ENCODE measurements around the gene STIM1.

The STIM1 gene

DNA sequence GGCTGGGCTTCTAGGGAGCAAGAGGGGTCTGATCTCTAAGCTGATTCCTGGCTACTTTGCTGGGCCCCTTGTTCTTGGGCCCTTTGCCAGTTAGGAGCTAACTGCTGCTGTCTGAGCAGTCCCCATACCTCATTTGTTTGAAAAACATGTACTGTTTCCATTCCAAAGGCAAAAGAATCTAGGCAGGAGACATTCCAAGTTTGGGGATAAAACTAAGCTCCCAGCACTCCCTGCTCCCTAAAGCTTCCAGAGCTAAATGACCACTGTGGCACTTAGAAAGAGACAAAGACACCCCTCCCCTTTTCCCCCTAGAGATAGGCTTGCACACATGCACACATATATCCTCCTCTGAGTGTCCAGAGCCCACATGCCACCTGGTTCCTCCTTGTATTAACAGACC, 216.4 kb downstream of the STIM1 start:
- Histone ChIP-seq H3K36me3 (ENCODE audit: insufficient read depth, low read depth, low read length) (no peaks in the 10 kb centered on the region), H3K27me3 (ENCODE audit: insufficient read depth, low read length) (0 out of 2 replicates have a peak, but pooled peaks cover 6% of the 10 kb centered on the region), H3K4me1 (ENCODE audit: insufficient read depth, low read length) (peaks cover 3% of the 10 kb centered on the region), H3K9me3 (ENCODE audit: insufficient read depth, low read depth, low read length) (no peaks in the 10 kb centered on the region), H3K9ac (ENCODE audit: low read depth, low read length) (no peak overlapping the region), H3K27ac (ENCODE audit: low read length) (no peak overlapping the region), H3K4me3 (ENCODE audit: low read length) (no peak overlapping the region)

DNA sequence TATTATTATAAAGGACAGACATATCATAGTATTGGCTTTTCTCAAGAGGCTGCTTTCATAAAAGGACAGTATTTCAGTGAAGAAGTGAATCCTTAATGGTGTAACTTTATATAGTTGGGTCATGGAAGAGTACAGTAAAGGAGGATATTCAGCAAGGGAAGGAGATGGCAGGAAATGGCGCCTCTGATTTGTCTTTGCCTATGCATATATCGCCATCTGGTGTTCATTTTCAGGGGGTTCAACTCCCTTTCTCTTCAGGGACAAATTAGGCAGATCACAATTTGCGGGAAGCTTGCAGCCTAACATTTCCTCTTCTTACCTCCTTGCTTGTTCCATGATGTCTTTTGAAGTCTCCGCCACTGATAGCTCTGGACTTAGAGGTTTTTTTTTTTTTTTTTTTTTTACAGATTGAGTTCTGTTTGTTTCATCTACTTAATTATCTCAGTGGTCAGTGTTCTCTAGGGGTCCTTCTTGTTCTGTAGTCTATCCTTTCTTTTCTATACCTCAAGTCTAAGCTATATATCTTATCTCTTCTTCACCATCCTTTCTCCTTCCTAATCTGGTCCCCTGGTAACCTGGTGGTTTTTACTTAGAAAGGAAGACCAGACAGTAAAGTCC, 217.3 kb downstream of the STIM1 start:
- Histone ChIP-seq H3K4me3 (ENCODE audit: low read length) (no peak overlapping the region), H3K9me3 (ENCODE audit: insufficient read depth, low read depth, low read length) (no peaks in the 10 kb centered on the region), H3K9ac (ENCODE audit: low read depth, low read length) (no peak overlapping the region), H3K4me1 (ENCODE audit: insufficient read depth, low read length) (peaks cover 3% of the 10 kb centered on the region), H3K27ac (ENCODE audit: low read length) (no peak overlapping the region), H3K27me3 (ENCODE audit: insufficient read depth, low read length) (0 out of 2 replicates have a peak, but pooled peaks cover 6% of the 10 kb centered on the region), H3K36me3 (ENCODE audit: insufficient read depth, low read depth, low read length) (no peaks in the 10 kb centered on the region)

- Histone ChIP-seq H3K4me1 (ENCODE audit: insufficient read depth, low read length) (peaks cover 3% of the 10 kb centered on the region), H3K4me3 (ENCODE audit: low read length) (no peak overlapping the region), H3K36me3 (ENCODE audit: insufficient read depth, low read depth, low read length) (no peaks in the 10 kb centered on the region), H3K9ac (ENCODE audit: low read depth, low read length) (no peak overlapping the region), H3K9me3 (ENCODE audit: insufficient read depth, low read depth, low read length) (no peaks in the 10 kb centered on the region), H3K27ac (ENCODE audit: low read length) (no peak overlapping the region), H3K27me3 (ENCODE audit: insufficient read depth, low read length) (0 out of 2 replicates have a peak, but pooled peaks cover 6% of the 10 kb centered on the region)
These were observed 218.8 kb downstream of the STIM1 start for GRCh38 chr11:4074266-4074665.

- H3K9me3 ChIP-seq (ENCODE audit: insufficient read depth, low read depth, low read length): no peaks in the 10 kb centered on the region
These were observed 221.3 kb downstream of the STIM1 start for GRCh38 chr11:4076774-4077173.

DNA sequence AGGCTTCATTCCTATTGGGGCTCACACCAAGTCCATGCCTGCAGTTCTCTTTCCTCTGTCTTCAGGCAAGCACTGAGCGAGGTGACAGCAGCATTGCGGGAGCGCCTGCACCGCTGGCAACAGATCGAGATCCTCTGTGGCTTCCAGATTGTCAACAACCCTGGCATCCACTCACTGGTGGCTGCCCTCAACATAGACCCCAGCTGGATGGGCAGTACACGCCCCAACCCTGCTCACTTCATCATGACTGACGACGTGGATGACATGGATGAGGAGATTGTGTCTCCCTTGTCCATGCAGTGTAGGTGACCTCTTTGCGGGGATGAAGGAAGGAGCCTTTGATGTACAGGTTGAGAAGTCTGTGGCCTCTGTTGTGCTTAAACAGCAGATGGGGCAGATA, 227.7 kb downstream of the STIM1 start:
- H3K4me3 ChIP-seq (ENCODE audit: low read length): no peak overlapping the region
- H3K36me3 ChIP-seq (ENCODE audit: insufficient read depth, low read depth, low read length): no peaks in the 10 kb centered on the region
- peaks cover 3% of the 10 kb centered on the region; the same call in 1 of the 2 replicates for H3K4me1 ChIP-seq (ENCODE audit: insufficient read depth, low read length)
- H3K27me3 ChIP-seq (ENCODE audit: insufficient read depth, low read length): no peaks in the 10 kb centered on the region; the same call in 1 of the 2 replicates
- no peak overlapping the region for H3K9ac ChIP-seq (ENCODE audit: low read depth, low read length)
- no peak overlapping the region for H3K27ac ChIP-seq (ENCODE audit: low read length)
- no peaks in the 10 kb centered on the region for H3K9me3 ChIP-seq (ENCODE audit: insufficient read depth, low read depth, low read length)

More at GRCh38 chr11:4076774-4077173, 221.3 kb downstream of the STIM1 start:
- Histone ChIP-seq H3K36me3 (ENCODE audit: insufficient read depth, low read depth, low read length) (no peaks in the 10 kb centered on the region), H3K27ac (ENCODE audit: low read length) (no peak overlapping the region), H3K27me3 (ENCODE audit: insufficient read depth, low read length) (peaks cover 6% of the 10 kb centered on the region; the same call in 1 of the 2 replicates), H3K4me1 (ENCODE audit: insufficient read depth, low read length) (peaks cover 3% of the 10 kb centered on the region), H3K4me3 (ENCODE audit: low read length) (no peak overlapping the region), H3K9ac (ENCODE audit: low read depth, low read length) (no peak overlapping the region)

DNA sequence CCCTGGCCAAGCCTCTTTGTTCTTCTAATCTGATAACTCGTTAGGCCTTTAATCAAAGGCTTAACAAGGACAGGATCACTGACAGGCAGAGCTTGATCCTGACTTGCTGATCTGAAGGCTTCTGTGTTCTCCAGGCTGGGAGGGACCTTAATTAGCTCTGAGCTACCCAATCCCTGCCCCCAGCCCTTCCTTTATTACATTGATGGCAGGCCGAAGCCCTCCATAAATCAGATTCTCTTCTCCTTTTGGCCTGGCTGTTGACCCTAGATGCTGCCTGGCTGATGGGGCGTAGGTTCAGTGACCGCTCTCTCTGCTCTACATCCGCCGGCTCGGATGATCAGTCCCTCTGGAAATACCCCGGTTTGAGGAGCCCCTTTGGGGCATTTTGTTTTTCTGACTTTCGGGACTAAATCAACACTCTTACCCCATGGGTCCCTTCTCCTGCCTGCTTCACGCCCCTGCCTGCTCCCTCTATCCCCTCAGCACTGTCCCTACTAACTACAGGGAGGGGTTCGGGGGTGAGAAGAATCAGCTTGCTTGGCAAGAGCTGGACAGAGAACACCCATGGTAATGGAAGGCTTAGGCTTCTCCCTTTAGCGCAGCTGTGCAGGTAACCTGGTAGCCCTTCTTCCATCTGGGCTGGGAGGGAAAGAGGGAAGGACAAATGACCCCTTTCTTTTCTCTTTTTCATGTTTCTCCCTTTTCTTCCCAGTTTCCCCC, 229.1 kb downstream of the STIM1 start:
- peaks cover 3% of the 10 kb centered on the region; the same call in 1 of the 2 replicates for H3K4me1 ChIP-seq (ENCODE audit: insufficient read depth, low read length)
- H3K4me3 ChIP-seq (ENCODE audit: low read length): no peak overlapping the region
- no peaks in the 10 kb centered on the region for H3K36me3 ChIP-seq (ENCODE audit: insufficient read depth, low read depth, low read length)
- H3K9ac ChIP-seq (ENCODE audit: low read depth, low read length): no peak overlapping the region
- H3K27me3 ChIP-seq (ENCODE audit: insufficient read depth, low read length): no peaks in the 10 kb centered on the region; the same call in 1 of the 2 replicates
- no peaks in the 10 kb centered on the region for H3K9me3 ChIP-seq (ENCODE audit: insufficient read depth, low read depth, low read length)
- H3K27ac ChIP-seq (ENCODE audit: low read length): no peak overlapping the region

- Histone ChIP-seq H3K9me3 (ENCODE audit: insufficient read depth, low read depth, low read length) (no peaks in the 10 kb centered on the region), H3K27me3 (ENCODE audit: insufficient read depth, low read length) (no peaks in the 10 kb centered on the region; the same call in 1 of the 2 replicates), H3K27ac (ENCODE audit: low read length) (no peak overlapping the region), H3K9ac (ENCODE audit: low read depth, low read length) (no peak overlapping the region), H3K36me3 (ENCODE audit: insufficient read depth, low read depth, low read length) (no peaks in the 10 kb centered on the region), H3K4me1 (ENCODE audit: insufficient read depth, low read length) (peaks cover 3% of the 10 kb centered on the region; the same call in 1 of the 2 replicates), H3K4me3 (ENCODE audit: low read length) (no peak overlapping the region)
These were observed 230.1 kb downstream of the STIM1 start for GRCh38 chr11:4085575-4085974.

- no peaks in the 10 kb centered on the region; the same call in 1 of the 2 replicates for H3K27me3 ChIP-seq (ENCODE audit: insufficient read depth, low read length)
- H3K9ac ChIP-seq (ENCODE audit: low read depth, low read length): no peak overlapping the region
- no peaks in the 10 kb centered on the region for H3K36me3 ChIP-seq (ENCODE audit: insufficient read depth, low read depth, low read length)
- no peak overlapping the region for H3K27ac ChIP-seq (ENCODE audit: low read length)
- H3K4me3 ChIP-seq (ENCODE audit: low read length): no peak overlapping the region
- H3K4me1 ChIP-seq (ENCODE audit: insufficient read depth, low read length): peaks cover 3% of the 10 kb centered on the region; the same call in 1 of the 2 replicates
- no peaks in the 10 kb centered on the region for H3K9me3 ChIP-seq (ENCODE audit: insufficient read depth, low read depth, low read length)
These were observed 231.3 kb downstream of the STIM1 start for GRCh38 chr11:4086575-4087353.

DNA sequence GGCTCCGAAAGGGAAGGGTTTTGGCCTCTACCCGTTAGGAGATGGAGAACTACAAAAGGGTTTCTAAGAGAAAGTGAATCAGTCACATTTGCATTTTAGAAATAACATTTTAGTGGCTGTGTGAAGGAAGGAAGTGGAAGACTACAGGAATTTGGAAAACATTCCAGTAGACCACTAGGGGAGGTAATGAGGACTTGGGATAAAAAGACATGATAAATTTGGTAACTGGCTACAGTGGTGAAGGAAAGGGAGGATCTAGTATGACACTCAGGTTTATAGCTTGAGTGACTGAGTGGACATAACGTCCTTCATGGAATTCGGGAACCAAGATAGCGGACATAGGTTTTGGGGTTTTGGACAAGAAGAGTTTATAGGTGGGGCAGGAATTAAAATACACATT, 232.1 kb downstream of the STIM1 start:
- Histone ChIP-seq H3K27me3 (ENCODE audit: insufficient read depth, low read length) (no peaks in the 10 kb centered on the region), H3K9me3 (ENCODE audit: insufficient read depth, low read depth, low read length) (no peaks in the 10 kb centered on the region), H3K9ac (ENCODE audit: low read depth, low read length) (no peak overlapping the region), H3K4me3 (ENCODE audit: low read length) (no peak overlapping the region), H3K4me1 (ENCODE audit: insufficient read depth, low read length) (peaks cover 3% of the 10 kb centered on the region; the same call in 1 of the 2 replicates), H3K36me3 (ENCODE audit: insufficient read depth, low read depth, low read length) (no peaks in the 10 kb centered on the region), H3K27ac (ENCODE audit: low read length) (no peak overlapping the region)

DNA sequence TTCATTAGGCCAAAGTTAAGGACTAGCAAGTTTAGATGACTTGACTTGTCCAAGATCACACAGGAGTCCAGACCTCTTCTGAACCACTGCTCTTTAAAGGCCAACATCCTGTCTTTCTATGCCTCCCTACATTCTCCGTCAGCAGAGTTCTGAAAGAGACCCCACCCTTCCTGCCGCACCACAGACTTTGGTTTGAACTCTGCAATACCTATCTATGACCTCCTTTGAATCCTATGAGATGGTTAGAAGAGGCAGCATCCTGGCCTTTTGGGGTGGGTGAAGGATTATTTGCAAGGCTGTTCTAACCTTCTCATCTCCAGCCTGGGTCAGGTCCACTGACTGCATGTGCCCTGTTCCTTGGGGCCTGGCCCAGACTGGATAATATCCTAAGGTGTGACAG, 234.8 kb downstream of the STIM1 start:
- no peaks in the 10 kb centered on the region for H3K36me3 ChIP-seq (ENCODE audit: insufficient read depth, low read depth, low read length)
- no peak overlapping the region for H3K27ac ChIP-seq (ENCODE audit: low read length)
- no peak overlapping the region for H3K4me3 ChIP-seq (ENCODE audit: low read length)
- H3K9me3 ChIP-seq (ENCODE audit: insufficient read depth, low read depth, low read length): no peaks in the 10 kb centered on the region
- no peaks in the 10 kb centered on the region for H3K27me3 ChIP-seq (ENCODE audit: insufficient read depth, low read length)
- H3K4me1 ChIP-seq (ENCODE audit: insufficient read depth, low read length): peaks cover 3% of the 10 kb centered on the region; the same call in 1 of the 2 replicates
- no peak overlapping the region for H3K9ac ChIP-seq (ENCODE audit: low read depth, low read length)

DNA sequence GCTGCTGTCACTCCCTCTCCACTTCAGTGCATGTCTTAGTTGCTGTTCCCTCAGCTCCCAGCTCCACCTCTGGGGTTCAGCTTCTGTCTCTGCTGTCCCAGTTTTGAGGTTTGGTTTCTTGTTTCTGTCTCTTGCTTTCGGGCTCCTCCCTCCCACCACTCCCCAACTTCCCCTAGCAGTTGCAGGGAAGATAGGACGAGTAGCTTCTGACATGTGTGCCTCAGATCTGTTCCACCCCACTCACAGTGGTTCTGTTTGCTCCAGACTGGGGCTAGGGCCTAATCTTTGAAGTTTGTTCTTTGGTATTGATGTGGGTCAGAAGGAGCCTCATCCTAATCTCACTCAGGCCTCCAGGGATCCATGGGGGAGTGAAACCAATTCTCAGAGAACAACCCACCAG, 236.6 kb downstream of the STIM1 start:
- Histone ChIP-seq H3K4me3 (ENCODE audit: low read length) (no peak overlapping the region), H3K9me3 (ENCODE audit: insufficient read depth, low read depth, low read length) (no peaks in the 10 kb centered on the region), H3K27ac (ENCODE audit: low read length) (no peak overlapping the region), H3K4me1 (ENCODE audit: insufficient read depth, low read length) (peaks cover 9% of the 10 kb centered on the region; the same call in 1 of the 2 replicates), H3K27me3 (ENCODE audit: insufficient read depth, low read length) (no peaks in the 10 kb centered on the region), H3K9ac (ENCODE audit: low read depth, low read length) (no peak overlapping the region; the same call in 1 of the 2 replicates), H3K36me3 (ENCODE audit: insufficient read depth, low read depth, low read length) (no peaks in the 10 kb centered on the region)

Measured in iPS-20b (cell line).